Stimulated activated CD8-positive, alpha-beta memory T cell treated with anti-CD3 and anti-CD28 coated beads, Interleukin-4, amount 100 ng/mL, for 1 hour (primary cell): ENCODE data around the gene CPS1.

Source experiments
- DNase-seq, 2 donors: peaks; one replicate each; pipeline ENCODE4 v3.0.0-alpha.2; 2020; ENCODE audit warnings: low read depth in 2 of 2, low spot score in 1 of 2

CPS1 gene

DNA sequence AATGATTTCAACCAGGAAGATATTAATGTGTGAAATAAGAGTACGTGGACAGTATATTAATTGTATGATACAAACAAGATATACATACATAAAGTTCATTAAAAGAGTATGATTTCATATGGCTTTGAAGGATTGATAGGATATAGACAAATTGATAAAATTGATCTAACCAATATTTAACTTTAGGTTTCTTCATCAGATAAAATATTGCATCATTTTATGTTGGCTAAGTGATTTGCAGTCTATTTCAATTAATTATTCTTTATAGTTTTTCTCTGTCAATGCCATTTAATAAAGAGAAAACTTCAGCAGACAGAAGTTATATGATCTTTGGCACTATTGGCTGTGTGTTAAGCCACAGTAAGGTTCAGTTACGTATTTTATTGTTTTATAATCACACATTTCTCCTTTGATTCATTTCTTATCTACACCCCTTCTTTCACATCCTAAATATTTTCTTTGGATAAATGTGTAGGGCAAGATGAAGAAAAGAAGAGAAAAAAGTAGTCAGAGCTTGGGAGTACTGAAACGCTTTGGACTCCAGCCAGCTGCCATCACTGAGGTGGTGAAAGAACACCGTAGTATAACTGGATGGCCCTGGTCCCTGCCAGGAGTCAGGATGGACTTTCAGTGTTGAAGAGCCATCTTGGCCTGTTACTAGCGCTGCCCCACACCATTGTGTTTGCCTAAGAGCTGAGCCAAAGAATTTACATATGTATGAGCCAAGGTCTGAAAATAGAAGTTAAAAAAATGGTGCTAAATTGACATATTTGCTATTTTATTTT, 9.8 kb upstream of the CPS1 start:
- no peak for DNase-seq

GRCh38 chr2:210548031-210548430, 8.4 kb upstream of the CPS1 start:
- no peak for DNase-seq

GRCh38 chr2:210548878-210549384, 7.5 kb upstream of the CPS1 start:
- no peak for DNase-seq

GRCh38 chr2:210551001-210551400, 5.4 kb upstream of the CPS1 start:
- DNase-seq: no peak

GRCh38 chr2:210553373-210553772, 3.0 kb upstream of the CPS1 start:
- no peak for DNase-seq

GRCh38 chr2:210555555-210555954, 844 bp upstream of the CPS1 start:
- DNase-seq: no peak

GRCh38 chr2:210557721-210558120, 1.3 kb downstream of the CPS1 start:
- no peak for DNase-seq

DNA sequence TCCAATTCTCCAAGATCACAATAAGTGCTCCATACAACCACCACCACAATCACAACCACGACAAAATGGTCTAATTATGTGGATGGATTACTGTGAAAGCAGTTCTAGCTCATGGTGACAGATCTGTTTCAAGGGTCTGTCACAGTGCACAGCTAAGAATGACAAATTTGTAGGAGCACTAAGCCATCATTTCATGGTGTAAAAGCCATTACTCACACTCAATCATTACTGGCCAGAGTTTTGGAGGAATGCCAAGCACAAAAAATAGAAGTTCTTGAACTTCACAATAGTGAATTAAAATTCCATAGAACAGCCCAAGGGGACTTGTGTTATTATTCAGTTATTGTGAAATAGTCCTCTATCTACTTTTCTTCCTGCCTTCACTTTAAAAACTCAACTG, 2.3 kb downstream of the CPS1 start:
- DNase-seq: no peak

DNA sequence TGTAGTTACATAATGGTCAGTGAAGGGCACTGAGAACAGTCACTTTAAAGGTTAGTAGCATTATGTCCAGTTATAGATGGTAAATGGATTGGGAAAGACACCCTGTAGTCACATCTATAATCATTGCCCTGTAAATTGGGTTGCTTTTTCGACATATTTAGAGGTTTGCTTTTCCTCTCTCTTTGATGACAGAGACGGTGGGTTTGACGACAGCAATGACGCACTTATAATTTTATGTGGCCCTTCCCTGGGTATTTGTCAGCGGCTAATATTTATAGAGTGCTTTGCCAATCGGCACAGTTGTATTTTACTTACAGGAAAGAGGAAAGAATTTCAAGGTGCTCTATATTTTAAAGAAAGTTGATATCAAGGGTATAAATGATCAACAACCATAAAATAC, 2.8 kb downstream of the CPS1 start:
- no peak for DNase-seq

GRCh38 chr2:210561475-210561874, 5.1 kb downstream of the CPS1 start:
- DNase-seq: no peak

- no peak for DNase-seq
These were observed 5.7 kb downstream of the CPS1 start for GRCh38 chr2:210562091-210562490.

GRCh38 chr2:210562502-210563080, 6.2 kb downstream of the CPS1 start:
- no peak for DNase-seq

DNA sequence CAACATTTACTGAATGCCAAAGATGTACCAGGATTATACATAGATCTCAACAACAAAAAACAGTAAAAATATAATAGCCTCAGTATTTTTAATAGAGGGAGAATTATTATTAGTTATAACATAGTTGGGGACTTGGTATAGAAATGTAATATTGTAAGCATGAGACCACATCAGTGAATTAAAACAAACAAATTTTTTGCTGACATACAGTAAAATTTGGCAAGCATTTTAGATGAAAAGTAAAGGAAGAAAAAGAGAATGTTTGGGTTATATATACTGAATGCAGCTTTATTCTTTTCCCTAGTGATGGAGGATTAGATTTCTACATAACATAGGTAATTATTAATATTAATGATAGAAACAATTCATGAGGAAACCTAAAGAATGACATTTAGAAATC, 10.9 kb downstream of the CPS1 start:
- no peak for DNase-seq

DNA sequence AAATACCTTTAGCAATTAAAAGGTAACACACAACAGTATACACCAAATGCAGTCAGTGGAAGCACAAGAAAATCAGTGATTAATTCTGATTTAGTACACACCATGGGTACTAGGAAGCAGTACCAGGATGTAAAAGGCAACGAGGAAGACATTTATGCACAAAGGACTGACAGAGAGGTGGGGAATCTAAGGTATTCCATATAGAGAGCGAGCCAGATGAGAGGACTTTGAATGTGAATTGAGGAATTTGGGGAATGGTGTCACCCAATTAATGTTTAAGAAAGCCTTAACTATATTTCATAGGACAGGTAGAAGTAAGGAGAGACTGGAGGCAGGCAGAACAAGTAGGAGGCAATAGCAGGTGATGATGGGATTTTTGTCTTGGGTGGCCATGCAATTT, 11.7 kb downstream of the CPS1 start:
- DNase-seq: no peak

- no peak for DNase-seq
These were observed 21.1 kb downstream of the CPS1 start for GRCh38 chr2:210577263-210578071.

- DNase-seq: no peak
These were observed 28.4 kb downstream of the CPS1 start for GRCh38 chr2:210584834-210585233.

GRCh38 chr2:210586381-210586780, 30.0 kb downstream of the CPS1 start:
- no peak for DNase-seq

- DNase-seq: no peak
These were observed 35.3 kb downstream of the CPS1 start for GRCh38 chr2:210591663-210592062.

GRCh38 chr2:210592726-210593125, 36.3 kb downstream of the CPS1 start:
- DNase-seq: no peak

GRCh38 chr2:210593166-210593565, 36.8 kb downstream of the CPS1 start:
- DNase-seq: no peak

GRCh38 chr2:210598219-210598618, 41.8 kb downstream of the CPS1 start:
- DNase-seq: no peak

DNA sequence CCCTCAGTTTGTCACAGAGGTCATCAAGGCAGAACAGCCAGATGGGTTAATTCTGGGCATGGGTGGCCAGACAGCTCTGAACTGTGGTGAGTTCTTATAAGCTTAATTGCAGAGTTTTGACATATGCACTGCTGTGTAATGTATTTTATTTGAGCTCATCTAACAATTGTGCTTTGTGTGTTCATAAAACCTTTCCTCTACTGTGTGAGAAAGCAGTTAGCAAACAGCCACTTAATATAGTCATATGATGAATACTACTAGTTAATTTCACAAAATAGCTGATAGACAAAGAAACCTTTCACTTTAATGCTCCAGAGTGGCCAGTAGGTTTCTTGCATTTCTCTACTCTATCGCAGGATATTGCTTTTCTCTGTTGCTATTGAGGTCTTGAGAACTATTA, 43.1 kb downstream of the CPS1 start:
- DNase-seq: no peak
